ENCODE data around the gene PIK3CG. TPM values are rescaled to one million over a fixed set of nuclear protein-coding genes. Genes with fewer than 3 reads are reported as not detected.
A peak's percentile ranks its signal among the peaks of the same experiment; 100 is the strongest.

Gene PIK3CG
- total RNA-seq, 3 donors from 2014 or later, result 12.7 to 19.7 (median 18.4) TPM

DNA sequence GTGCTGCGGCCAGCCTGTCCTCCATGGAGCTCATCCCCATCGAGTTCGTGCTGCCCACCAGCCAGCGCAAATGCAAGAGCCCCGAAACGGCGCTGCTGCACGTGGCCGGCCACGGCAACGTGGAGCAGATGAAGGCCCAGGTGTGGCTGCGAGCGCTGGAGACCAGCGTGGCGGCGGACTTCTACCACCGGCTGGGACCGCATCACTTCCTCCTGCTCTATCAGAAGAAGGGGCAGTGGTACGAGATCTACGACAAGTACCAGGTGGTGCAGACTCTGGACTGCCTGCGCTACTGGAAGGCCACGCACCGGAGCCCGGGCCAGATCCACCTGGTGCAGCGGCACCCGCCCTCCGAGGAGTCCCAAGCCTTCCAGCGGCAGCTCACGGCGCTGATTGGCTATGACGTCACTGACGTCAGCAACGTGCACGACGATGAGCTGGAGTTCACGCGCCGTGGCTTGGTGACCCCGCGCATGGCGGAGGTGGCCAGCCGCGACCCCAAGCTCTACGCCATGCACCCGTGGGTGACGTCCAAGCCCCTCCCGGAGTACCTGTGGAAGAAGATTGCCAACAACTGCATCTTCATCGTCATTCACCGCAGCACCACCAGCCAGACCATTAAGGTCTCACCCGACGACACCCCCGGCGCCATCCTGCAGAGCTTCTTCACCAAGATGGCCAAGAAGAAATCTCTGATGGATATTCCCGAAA, 2.7 kb downstream of the PIK3CG start:
- H3K4me3 Mint-ChIP-seq, result no peak overlapping the region

DNA sequence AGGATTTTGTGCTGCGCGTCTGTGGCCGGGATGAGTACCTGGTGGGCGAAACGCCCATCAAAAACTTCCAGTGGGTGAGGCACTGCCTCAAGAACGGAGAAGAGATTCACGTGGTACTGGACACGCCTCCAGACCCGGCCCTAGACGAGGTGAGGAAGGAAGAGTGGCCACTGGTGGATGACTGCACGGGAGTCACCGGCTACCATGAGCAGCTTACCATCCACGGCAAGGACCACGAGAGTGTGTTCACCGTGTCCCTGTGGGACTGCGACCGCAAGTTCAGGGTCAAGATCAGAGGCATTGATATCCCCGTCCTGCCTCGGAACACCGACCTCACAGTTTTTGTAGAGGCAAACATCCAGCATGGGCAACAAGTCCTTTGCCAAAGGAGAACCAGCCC, 3.3 kb downstream of the PIK3CG start:
- Mint-ChIP-seq H3K4me3 (peak overlapping the region; percentile 31), H3K9me3 (no peaks in the 10 kb centered on the region), H3K4me1 (ENCODE audit: low read depth) (peaks cover 92% of the 10 kb centered on the region), H3K27me3 (ENCODE audit: low read depth) (no peaks in the 10 kb centered on the region), H3K36me3 (ENCODE audit: insufficient read depth) (peaks cover 51% of the 10 kb centered on the region)
- ATAC-seq, result no peak
- no peak for DNase-seq

More for the DNA sequence above, 2.7 kb downstream of the PIK3CG start:
- Mint-ChIP-seq H3K36me3 (ENCODE audit: insufficient read depth) (peaks cover 47% of the 10 kb centered on the region), H3K9me3 (no peaks in the 10 kb centered on the region), H3K27me3 (ENCODE audit: low read depth) (no peaks in the 10 kb centered on the region), H3K4me1 (ENCODE audit: low read depth) (peaks cover 94% of the 10 kb centered on the region)
- ATAC-seq (no peak), DNase-seq (no peak)

DNA sequence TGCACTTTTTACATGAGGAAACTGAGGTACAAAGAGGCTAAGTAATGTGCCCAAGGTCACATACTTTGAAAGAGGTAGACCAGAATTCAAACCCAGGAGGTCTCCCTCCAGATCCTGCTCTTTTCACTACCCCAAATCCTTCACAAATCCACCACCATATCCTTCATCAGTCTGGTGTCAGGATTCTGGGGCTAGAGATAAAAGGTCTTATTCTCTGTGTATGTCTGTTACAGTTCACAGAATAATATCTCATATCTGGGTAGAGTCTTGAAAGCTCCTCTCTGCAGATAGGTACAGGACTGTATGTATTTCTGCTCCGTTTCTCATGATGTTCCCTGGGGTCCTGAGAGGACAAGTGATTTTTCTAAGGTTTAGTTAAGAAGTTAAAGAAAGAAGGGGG, 4.9 kb downstream of the PIK3CG start:
- Mint-ChIP-seq H3K4me3 (peak overlapping the region; percentile 51), H3K36me3 (ENCODE audit: insufficient read depth) (peaks cover 66% of the 10 kb centered on the region), H3K27me3 (ENCODE audit: low read depth) (no peaks in the 10 kb centered on the region), H3K9me3 (peaks cover 5% of the 10 kb centered on the region), H3K4me1 (ENCODE audit: low read depth) (peaks cover 89% of the 10 kb centered on the region)
- no peak for ATAC-seq
- DNase-seq, result no peak

DNA sequence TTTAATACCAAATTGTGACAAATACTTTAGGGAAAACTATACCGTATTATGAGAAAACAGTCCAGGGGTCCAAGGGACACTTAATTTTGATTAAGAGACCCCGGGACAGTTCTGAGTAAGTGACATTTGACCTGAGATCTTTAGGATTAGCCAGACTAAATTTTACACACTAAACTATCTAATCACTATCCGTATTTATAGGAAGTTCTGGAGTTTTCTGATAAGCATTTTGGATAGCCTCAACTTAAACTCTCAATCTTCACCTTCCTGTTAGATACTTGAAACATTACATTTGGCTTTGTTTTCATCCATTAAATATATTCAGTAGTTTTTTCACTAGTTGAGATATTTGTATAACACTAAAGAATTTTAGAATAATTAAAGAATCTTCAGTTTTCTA, 5.4 kb downstream of the PIK3CG start:
- ATAC-seq (no peak), DNase-seq (no peak)
- Mint-ChIP-seq H3K4me3 (peak overlapping the region; percentile 51), H3K27me3 (ENCODE audit: low read depth) (no peaks in the 10 kb centered on the region), H3K36me3 (ENCODE audit: insufficient read depth) (peaks cover 70% of the 10 kb centered on the region), H3K4me1 (ENCODE audit: low read depth) (peaks cover 83% of the 10 kb centered on the region), H3K9me3 (peaks cover 8% of the 10 kb centered on the region)

DNA sequence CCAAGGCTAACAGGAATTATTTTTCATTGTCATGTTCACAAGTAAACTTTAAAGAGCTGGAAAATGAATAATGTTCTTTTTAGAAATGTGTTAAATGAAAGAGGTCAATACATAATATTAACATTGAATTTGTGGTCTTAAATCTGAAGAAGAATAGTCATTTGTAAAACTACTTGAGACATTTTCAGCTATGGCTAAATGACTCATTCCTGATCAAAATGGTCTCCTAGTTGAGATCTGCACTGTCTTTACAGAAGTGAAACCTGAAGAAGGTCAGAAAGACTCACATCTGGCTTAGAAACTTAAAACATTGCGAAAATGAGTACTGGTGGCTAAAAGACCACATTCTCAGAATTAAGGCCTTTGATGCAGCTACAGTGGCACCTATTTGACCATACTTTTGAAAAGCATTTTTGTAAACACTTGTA, 5.9 kb downstream of the PIK3CG start:
- H3K4me3 Mint-ChIP-seq, result peak overlapping the region; percentile 56
- DNase-seq (no peak), ATAC-seq (peak; percentile 73 to 78)
- H3K36me3 Mint-ChIP-seq (ENCODE audit: insufficient read depth), result peaks cover 71% of the 10 kb centered on the region
- H3K9me3 Mint-ChIP-seq, result peaks cover 9% of the 10 kb centered on the region
- no peaks in the 10 kb centered on the region for H3K27me3 Mint-ChIP-seq (ENCODE audit: low read depth)
- H3K4me1 Mint-ChIP-seq (ENCODE audit: low read depth), result peaks cover 81% of the 10 kb centered on the region

DNA sequence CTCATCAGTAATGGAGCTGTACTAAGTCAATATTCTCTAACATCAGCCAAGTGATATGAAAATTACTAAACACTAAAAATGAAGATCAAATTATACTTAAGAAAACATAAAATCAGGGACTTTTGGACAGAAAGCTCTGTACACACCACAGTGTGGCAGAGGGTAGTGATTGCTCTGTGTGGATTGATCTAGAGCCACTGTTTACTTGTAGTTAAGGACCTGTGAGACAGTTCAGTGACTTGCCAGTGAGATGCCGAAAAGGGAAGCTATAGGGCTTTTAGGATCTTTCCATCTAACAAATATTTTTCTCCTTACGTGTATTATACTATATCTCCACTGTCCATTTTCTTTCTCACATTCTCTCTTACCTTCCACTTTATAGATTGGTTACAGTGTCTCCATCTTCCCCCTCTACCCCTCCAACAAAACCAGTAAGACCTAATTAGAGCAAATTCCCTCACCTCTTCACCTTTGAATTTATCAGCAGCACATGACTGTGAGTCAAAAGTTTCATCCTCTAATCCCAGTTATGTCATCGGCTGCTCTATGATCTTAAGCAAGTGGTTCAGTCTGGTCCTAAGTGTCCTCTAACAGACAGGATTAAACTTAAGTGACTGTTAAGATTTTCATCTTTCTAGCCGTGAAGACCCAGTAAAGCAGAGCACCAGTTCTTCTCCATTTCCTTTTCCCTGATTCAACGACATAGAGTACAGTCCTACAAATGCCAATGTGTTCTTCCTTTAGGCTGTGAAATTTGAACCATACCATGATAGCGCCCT, 6.9 kb downstream of the PIK3CG start:
- Mint-ChIP-seq H3K36me3 (ENCODE audit: insufficient read depth) (peaks cover 66% of the 10 kb centered on the region), H3K9me3 (peaks cover 9% of the 10 kb centered on the region), H3K27me3 (ENCODE audit: low read depth) (no peaks in the 10 kb centered on the region), H3K4me1 (ENCODE audit: low read depth) (peaks cover 73% of the 10 kb centered on the region), H3K4me3 (peak overlapping the region; percentile 56)
- DNase-seq (no peak), ATAC-seq (peak in 1 of 2 donors; percentile 29)

DNA sequence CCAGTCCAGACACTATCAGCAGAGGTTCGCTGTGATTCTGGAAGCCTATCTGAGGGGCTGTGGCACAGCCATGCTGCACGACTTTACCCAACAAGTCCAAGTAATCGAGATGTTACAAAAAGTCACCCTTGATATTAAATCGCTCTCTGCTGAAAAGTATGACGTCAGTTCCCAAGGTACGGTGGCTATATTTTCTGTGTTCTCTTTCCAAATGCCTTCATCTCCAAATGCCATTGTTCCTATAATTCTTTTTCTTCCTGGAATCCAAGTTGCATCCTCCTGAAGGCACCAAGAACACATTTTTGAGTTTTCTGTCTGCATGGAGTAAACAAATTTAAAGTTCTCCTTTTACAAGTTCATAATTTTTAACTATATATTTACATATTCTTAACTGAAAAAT, 7.7 kb downstream of the PIK3CG start:
- ATAC-seq (no peak), DNase-seq (no peak)
- peaks cover 9% of the 10 kb centered on the region for H3K9me3 Mint-ChIP-seq
- H3K36me3 Mint-ChIP-seq (ENCODE audit: insufficient read depth), result peaks cover 68% of the 10 kb centered on the region
- peaks cover 73% of the 10 kb centered on the region for H3K4me1 Mint-ChIP-seq (ENCODE audit: low read depth)
- peak overlapping the region; percentile 56 for H3K4me3 Mint-ChIP-seq
- no peaks in the 10 kb centered on the region for H3K27me3 Mint-ChIP-seq (ENCODE audit: low read depth)

DNA sequence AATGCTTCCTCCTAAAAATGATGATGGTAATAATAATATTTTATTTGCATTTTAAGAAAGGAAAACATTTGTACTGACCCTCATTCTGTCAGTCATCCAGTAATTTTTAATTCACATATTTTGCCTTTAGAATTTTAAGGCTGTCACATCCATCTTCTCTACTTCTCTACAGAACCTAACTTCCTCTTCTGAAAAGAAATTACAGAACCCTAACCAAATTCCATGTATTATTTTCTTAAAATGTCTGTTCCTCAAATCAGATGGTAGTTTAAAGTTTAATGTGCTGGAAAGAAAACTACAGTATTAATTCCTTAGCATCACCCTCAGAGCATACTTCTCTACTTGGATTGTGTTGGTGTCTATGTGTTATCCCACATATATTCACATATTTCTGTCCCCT, 9.0 kb downstream of the PIK3CG start:
- Mint-ChIP-seq H3K9me3 (peaks cover 9% of the 10 kb centered on the region), H3K27me3 (ENCODE audit: low read depth) (no peaks in the 10 kb centered on the region), H3K4me3 (no peak overlapping the region), H3K36me3 (ENCODE audit: insufficient read depth) (peaks cover 59% of the 10 kb centered on the region), H3K4me1 (ENCODE audit: low read depth) (peaks cover 72% of the 10 kb centered on the region)
- DNase-seq, result no peak
- ATAC-seq, result no peak

DNA sequence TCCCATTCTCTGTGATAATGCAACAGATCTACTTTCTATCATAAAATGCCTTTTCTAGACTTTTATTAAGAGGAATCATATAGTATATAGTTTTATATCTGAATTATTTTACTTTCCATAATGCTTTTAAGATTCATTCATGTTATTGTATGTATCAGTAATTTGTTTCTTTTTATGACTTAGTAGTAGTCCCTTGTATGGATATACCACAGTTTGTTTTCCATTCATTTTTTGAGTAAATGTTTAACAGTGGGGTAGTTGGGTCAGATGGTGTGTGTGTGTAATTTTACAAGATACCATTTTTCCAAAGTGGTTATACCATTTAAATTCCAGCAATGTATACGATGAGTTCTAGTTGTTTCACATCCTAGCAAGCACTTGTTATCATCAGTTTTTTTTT, 10.4 kb downstream of the PIK3CG start:
- Mint-ChIP-seq H3K9me3 (peaks cover 9% of the 10 kb centered on the region), H3K36me3 (ENCODE audit: insufficient read depth) (peaks cover 55% of the 10 kb centered on the region), H3K4me1 (ENCODE audit: low read depth) (peaks cover 60% of the 10 kb centered on the region), H3K4me3 (no peak overlapping the region), H3K27me3 (ENCODE audit: low read depth) (no peaks in the 10 kb centered on the region)
- DNase-seq, result no peak
- ATAC-seq, result no peak

DNA sequence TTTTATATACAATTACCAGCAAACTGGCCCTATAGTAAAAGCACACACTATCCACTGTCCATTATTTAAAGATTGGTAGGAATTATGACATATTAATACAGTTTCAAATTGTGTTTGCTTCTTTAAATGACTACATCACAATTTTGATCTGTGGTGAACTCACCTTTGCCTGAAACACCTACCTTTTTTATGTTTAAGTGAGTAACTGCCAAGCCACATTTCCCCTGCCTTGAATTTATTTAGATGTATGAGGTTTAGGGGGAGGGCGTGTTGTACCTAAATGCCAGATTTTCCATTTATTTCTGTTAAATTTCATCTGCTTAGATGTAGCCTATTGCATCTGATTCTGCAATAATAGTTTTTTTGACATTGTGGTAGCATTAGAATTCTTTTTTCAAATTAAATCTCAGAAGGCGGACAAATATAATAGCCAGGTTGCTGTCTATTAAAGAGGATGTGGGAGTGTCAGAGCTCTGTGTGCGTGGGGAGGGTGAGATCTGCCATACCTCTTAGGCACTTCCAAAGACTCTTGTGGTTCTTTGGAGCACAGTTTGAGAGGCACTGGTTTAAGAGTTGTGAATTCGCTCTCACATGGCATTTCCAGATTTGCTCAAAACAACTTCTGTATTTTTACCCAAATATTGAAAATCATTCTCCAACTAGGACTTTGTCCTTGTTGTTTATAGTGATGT, 13.8 kb downstream of the PIK3CG start:
- Mint-ChIP-seq H3K4me3 (no peak overlapping the region), H3K4me1 (ENCODE audit: low read depth) (peaks cover 34% of the 10 kb centered on the region)
- peak in 1 of 2 donors; percentile 70 for ATAC-seq

DNA sequence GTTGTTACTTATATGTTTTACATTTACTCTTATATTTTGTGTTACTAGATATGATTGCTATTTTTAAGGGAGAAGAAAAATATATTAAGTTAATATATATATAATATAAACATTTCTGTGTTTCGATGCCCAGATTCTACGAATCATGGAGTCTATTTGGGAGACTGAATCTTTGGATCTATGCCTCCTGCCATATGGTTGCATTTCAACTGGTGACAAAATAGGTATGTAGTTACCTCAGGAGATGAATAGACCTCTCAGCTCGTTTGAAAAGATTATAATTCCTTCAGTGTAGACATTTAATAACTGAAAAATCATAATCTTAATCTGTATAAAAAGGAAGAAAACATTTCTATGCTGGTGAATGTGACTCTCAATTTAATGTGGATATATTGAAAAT, 16.9 kb downstream of the PIK3CG start:
- H3K9me3 Mint-ChIP-seq, result no peaks in the 10 kb centered on the region
- peaks cover 61% of the 10 kb centered on the region for H3K36me3 Mint-ChIP-seq (ENCODE audit: insufficient read depth)
- ATAC-seq (no peak), DNase-seq (no peak)
- peaks cover 29% of the 10 kb centered on the region for H3K4me1 Mint-ChIP-seq (ENCODE audit: low read depth)
- H3K4me3 Mint-ChIP-seq, result no peak overlapping the region
- no peaks in the 10 kb centered on the region for H3K27me3 Mint-ChIP-seq (ENCODE audit: low read depth)

More for the DNA sequence above, 13.8 kb downstream of the PIK3CG start:
- DNase-seq, result no peak
- no peaks in the 10 kb centered on the region for H3K27me3 Mint-ChIP-seq (ENCODE audit: low read depth)
- peaks cover 9% of the 10 kb centered on the region for H3K9me3 Mint-ChIP-seq
- H3K36me3 Mint-ChIP-seq (ENCODE audit: insufficient read depth), result peaks cover 54% of the 10 kb centered on the region

DNA sequence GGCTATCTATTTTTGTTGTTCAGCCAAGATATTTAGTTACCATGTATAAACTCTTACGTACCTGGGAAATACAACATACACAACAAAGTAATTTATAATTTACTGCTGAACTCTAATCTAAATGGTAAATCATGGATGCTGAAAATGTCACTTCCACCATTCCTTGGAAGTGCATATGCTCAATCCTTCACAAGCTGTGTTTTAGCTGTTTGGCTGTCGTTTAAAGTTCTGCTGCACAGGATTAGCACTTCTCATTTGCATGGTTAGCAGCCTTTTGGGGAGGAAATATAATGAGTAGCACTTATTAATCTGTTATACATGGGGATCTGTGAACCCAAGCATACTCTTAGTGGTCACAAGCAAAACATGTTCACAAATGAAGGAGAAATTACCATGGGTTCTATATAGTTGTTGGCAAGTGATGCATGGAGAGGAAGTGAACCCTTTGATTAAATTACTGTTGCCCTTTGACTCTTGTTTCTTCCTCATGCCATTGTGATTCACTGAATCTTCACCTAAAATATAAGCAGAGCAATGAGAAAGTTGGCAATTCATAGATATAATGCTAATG, 18.5 kb downstream of the PIK3CG start:
- peaks cover 22% of the 10 kb centered on the region for H3K4me1 Mint-ChIP-seq (ENCODE audit: low read depth)
- H3K27me3 Mint-ChIP-seq (ENCODE audit: low read depth), result no peaks in the 10 kb centered on the region
- H3K9me3 Mint-ChIP-seq, result no peaks in the 10 kb centered on the region
- ATAC-seq (no peak), DNase-seq (no peak)
- H3K36me3 Mint-ChIP-seq (ENCODE audit: insufficient read depth), result peaks cover 67% of the 10 kb centered on the region
- H3K4me3 Mint-ChIP-seq, result no peak overlapping the region

DNA sequence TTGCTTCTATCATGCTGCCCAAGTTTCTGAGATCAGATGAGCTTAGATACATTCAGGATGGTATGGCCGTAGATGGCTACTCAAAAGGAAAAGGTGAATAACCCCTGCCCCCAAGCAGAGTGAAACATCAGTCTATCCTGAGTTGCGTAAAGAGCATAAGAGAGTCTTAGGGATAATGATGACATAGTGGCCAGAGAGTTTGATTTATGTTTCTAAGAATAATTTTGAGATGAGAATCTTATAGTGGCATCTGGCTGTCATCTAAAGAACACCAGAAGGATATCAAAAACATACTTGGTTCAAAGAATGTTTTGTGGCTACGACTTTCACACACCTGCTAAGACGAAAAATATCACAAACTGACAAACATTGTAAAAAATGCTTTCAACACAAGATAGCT, 20.6 kb downstream of the PIK3CG start:
- no peaks in the 10 kb centered on the region for H3K9me3 Mint-ChIP-seq
- peaks cover 65% of the 10 kb centered on the region for H3K36me3 Mint-ChIP-seq (ENCODE audit: insufficient read depth)
- H3K4me3 Mint-ChIP-seq, result no peak overlapping the region
- ATAC-seq, result no peak
- H3K4me1 Mint-ChIP-seq (ENCODE audit: low read depth), result peaks cover 16% of the 10 kb centered on the region
- DNase-seq, result no peak
- no peaks in the 10 kb centered on the region for H3K27me3 Mint-ChIP-seq (ENCODE audit: low read depth)

DNA sequence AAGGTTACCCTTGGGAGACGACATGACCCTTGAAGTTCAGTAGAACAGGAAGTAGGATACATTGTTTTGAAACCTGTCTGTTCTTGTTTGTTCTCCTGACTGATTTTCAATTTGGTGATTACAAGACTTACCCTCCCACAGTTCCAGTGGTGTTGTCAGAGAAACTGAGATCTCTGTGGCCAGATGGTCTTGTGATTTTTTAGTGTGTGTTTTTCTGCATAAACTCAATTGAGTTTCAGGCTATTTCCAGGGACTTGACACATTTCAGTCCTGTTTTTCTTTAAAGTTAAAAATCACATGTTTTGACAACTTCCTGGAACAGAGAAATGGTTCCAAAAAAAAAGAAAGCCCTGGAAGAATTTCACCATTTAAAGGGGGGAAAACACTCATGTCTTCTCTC, 22.3 kb downstream of the PIK3CG start:
- Mint-ChIP-seq H3K9me3 (no peaks in the 10 kb centered on the region), H3K4me3 (no peak overlapping the region), H3K36me3 (ENCODE audit: insufficient read depth) (peaks cover 75% of the 10 kb centered on the region), H3K27me3 (ENCODE audit: low read depth) (no peaks in the 10 kb centered on the region), H3K4me1 (ENCODE audit: low read depth) (peaks cover 17% of the 10 kb centered on the region)
- ATAC-seq (peak; percentile 40 to 65), DNase-seq (no peak)
